Upper lobe of left lung (tissue), 6 donors: ENCODE measurements around the gene IL33. TPM values are rescaled to one million over a fixed set of nuclear protein-coding genes. Genes with fewer than 3 reads are reported as not detected.

Experiments used
- ATAC-seq, 2 donors: fragments of 200-7000 bp; cut with Tn5 transposase; one replicate each; pipeline ENCODE4 v1.9.1; 2022; ENCODE audit warnings: mild to moderate bottlenecking in 2 of 2, moderate library complexity in 2 of 2; ENCODE audit not compliant: low FRiP score in 2 of 2
- DNase-seq, 2 donors: peaks; one replicate each; pipeline ENCODE4 v3.0.0-alpha.2; 2019 to 2020
- H3K27ac ChIP-seq, 4 donors: fragments of 200-600 bp; sonication (generic); one replicate each; pipeline ENCODE4 v1.5.1; 2016 to 2019
- H3K27me3 ChIP-seq, 4 donors: fragments of 200-600 bp; sonication (generic); one replicate each; pipeline ENCODE4 v1.5.1; 2017 to 2019
- H3K36me3 ChIP-seq, 4 donors: fragments of 200-600 bp; sonication (generic); one replicate each; pipeline ENCODE4 v1.5.1; 2016 to 2019
- H3K4me1 ChIP-seq, 4 donors: fragments of 200-600 bp; sonication (generic); one replicate each; pipeline ENCODE4 v1.5.1; 2018 to 2019
- H3K4me3 ChIP-seq, 4 donors: fragments of 200-600 bp; sonication (generic); one replicate each; pipeline ENCODE4 v1.5.1; 2017 to 2019; ENCODE audit warnings: mild to moderate bottlenecking in 2 of 4, moderate library complexity in 1 of 4
- H3K9me3 ChIP-seq, 4 donors: fragments of 200-600 bp; sonication (generic); one replicate each; pipeline ENCODE4 v1.5.1; 2018 to 2019
- CTCF ChIP-seq, 6 experiments: fragments of 450-650 bp in 4 of 6; fragments of 200-600 bp in 2 of 6; sonication (generic) in 2 of 6; IDR thresholded peaks; one replicate each; pipeline ENCODE4 v1.5.1; 2016 to 2019; ENCODE audit warnings: antibody characterized with exemption in 6 of 6
- EP300 ChIP-seq, 4 donors: sonication (generic); formaldehyde crosslinking; IDR thresholded peaks; one replicate each; pipeline ENCODE4 v1.5.1; 2017; ENCODE audit warnings: antibody characterized with exemption in 4 of 4, control low read depth in 2 of 4
- POLR2A ChIP-seq, 4 donors: fragments of 450-650 bp; IDR thresholded peaks; one replicate each; pipeline ENCODE4 v1.5.1; 2016 to 2017; ENCODE audit warnings: antibody characterized with exemption in 4 of 4, mild to moderate bottlenecking in 2 of 4
- POLR2AphosphoS5 ChIP-seq, 2 donors: sonication (generic); formaldehyde crosslinking; IDR thresholded peaks; one replicate each; pipeline ENCODE4 v1.5.1; 2017; ENCODE audit warnings: antibody characterized with exemption in 2 of 2
- WGBS, 2 donors: methylation state at CpG; one replicate each; pipeline ENCODE4 v1.1.5; 2017 to 2018; 5-methylcytosine and 5-hydroxymethylcytosine counted together
- total RNA-seq, 6 donors: library from RNA; depleted of rRNA in 4 of 6; stranded (reverse); fragments of >200 nt in 4 of 6; gene quantifications; one replicate each; pipeline versions ENCODE4 v1.1.0 to v1.2.1, GENCODE V29; 2016 to 2021
- donor health status: DM: no; HTN: no; CAD: no; lungs with moderate emphysema.
- donor health status: DM: no; HTN: yes; CAD: no; lungs with severe emphysema.

The IL33 gene
- total RNA-seq, 6 donors from 2014 or later, result 4.2 to 60.6 (median 19.3) TPM

DNA sequence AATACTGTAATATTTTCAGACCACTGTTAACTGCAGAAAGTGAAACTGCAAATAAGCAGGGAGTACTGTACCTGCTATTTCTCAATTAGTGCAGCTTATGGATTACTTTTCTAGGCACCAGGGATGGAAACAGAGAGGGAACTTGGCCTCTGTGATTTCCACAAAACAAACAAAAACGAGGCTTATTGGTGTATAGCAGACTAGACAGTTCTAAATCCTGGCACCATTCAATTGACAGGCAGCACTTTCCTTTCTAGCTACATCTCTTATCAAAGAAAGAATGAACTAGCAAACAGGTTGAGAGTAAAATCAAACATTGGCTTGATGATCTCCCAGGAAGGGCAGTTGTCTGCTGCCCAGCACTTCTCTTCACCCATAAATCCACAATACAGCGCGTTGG, 16.0 kb upstream of the IL33 start:
- no peak for ATAC-seq
- Histone ChIP-seq H3K27me3 (no peaks in the 10 kb centered on the region), H3K27ac (peak overlapping the region in 1 of 4 donors; percentile 44), H3K4me1 (peaks cover 20 to 27% (median 23%) of the 10 kb centered on the region in 4 donors), H3K36me3 (no peaks in the 10 kb centered on the region), H3K4me3 (no peak overlapping the region), H3K9me3 (no peaks in the 10 kb centered on the region)
- no peak for DNase-seq
- WGBS, 2 donors, result 43 to 51% methylated on average over 3 of the region's 3 CpGs
- TF ChIP-seq EP300 (IDR thresholded peaks at IDR 0.05) (no peak), POLR2AphosphoS5 (IDR thresholded peaks at IDR 0.05) (no peak), CTCF (IDR thresholded peaks at IDR 0.05) (no peak), POLR2A (IDR thresholded peaks at IDR 0.05) (no peak)

DNA sequence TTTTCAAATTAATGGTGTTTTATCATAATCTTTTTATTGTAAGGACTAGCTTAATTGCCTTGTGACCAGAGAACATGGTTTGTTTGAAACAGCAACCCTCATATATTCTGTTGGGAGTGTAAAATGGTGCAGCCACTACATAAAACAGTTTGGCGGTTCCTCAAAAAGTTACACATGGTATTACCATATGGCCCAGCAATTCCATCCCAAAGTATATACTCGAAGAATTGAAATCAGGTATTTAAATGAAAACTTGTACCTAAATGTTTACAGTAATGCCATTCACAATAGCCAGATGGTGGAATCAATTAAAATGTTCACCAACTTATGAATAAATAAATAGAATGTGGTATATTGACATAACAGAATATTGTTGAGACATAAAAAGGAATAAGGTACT, 14.8 kb upstream of the IL33 start:
- no peak for TF ChIP-seq POLR2AphosphoS5 (IDR thresholded peaks at IDR 0.05)
- TF ChIP-seq CTCF (IDR thresholded peaks at IDR 0.05), result no peak
- no peak for TF ChIP-seq POLR2A (IDR thresholded peaks at IDR 0.05)
- TF ChIP-seq EP300 (IDR thresholded peaks at IDR 0.05), result no peak
- H3K4me3 ChIP-seq, result no peak overlapping the region
- no peaks in the 10 kb centered on the region for H3K27me3 ChIP-seq
- no peak for ATAC-seq
- no peak for DNase-seq
- no peak overlapping the region for H3K27ac ChIP-seq
- no peaks in the 10 kb centered on the region for H3K36me3 ChIP-seq
- H3K9me3 ChIP-seq, result no peaks in the 10 kb centered on the region
- peaks cover 20 to 27% (median 23%) of the 10 kb centered on the region in 4 donors for H3K4me1 ChIP-seq
- WGBS, 2 donors, result 89 to 100% methylated on average over 2 of the region's 2 CpGs

- no peak for ATAC-seq
- no peaks in the 10 kb centered on the region for H3K27me3 ChIP-seq
- 52 to 74% methylated on average over 2 of the region's 2 CpGs for WGBS, 2 donors
Observed at GRCh38 chr9:6209966-6210365, 5.6 kb upstream of the IL33 start.

GRCh38 chr9:6212722-6213375, 2.8 kb upstream of the IL33 start:
- Histone ChIP-seq H3K36me3 (no peaks in the 10 kb centered on the region), H3K27ac (no peak overlapping the region), H3K4me1 (peaks cover 0 to 5% (median 2%) of the 10 kb centered on the region in 4 donors), H3K4me3 (no peak overlapping the region), H3K9me3 (peaks cover 11 to 29% (median 19%) of the 10 kb centered on the region in 4 donors), H3K27me3 (no peaks in the 10 kb centered on the region)
- no peak for ATAC-seq
- TF ChIP-seq EP300 (IDR thresholded peaks at IDR 0.05), result no peak
- no peak for TF ChIP-seq CTCF (IDR thresholded peaks at IDR 0.05)
- TF ChIP-seq POLR2AphosphoS5 (IDR thresholded peaks at IDR 0.05), result no peak
- no peak for TF ChIP-seq POLR2A (IDR thresholded peaks at IDR 0.05)
- WGBS, 2 donors, result 87 to 93% methylated on average over 3 of the region's 3 CpGs
- DNase-seq, result no peak

More at GRCh38 chr9:6209966-6210365, 5.6 kb upstream of the IL33 start:
- Histone ChIP-seq H3K9me3 (peaks cover 11 to 29% (median 19%) of the 10 kb centered on the region in 4 donors), H3K27ac (no peak overlapping the region), H3K36me3 (no peaks in the 10 kb centered on the region), H3K4me3 (no peak overlapping the region), H3K4me1 (no peaks in the 10 kb centered on the region)
- TF ChIP-seq EP300 (IDR thresholded peaks at IDR 0.05) (no peak), POLR2AphosphoS5 (IDR thresholded peaks at IDR 0.05) (no peak), POLR2A (IDR thresholded peaks at IDR 0.05) (no peak), CTCF (IDR thresholded peaks at IDR 0.05) (no peak)
- no peak for DNase-seq

DNA sequence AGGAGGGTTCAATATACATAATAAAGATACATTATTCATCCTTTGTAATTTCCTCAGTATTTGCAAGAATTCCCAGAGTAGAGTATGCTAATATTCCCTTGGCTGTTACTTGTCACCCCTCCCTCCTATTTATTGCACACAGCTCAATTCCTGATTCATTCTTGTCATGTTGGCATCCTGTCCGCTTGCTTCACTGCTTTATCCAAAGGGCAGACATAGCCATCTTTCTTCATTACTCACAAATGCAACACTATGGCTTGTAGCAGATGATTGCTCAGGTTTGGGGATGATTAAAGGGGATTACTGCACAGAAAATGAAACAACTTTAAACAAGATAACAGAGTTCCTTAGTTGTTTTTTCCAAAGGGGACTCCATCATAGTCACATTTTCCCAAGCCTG, 1.2 kb upstream of the IL33 start:
- WGBS, 2 donors, result 73 to 90% methylated on average over 1 of the region's 1 CpG
- Histone ChIP-seq H3K4me3 (no peak overlapping the region), H3K4me1 (peaks cover 0 to 8% (median 3%) of the 10 kb centered on the region in 4 donors), H3K27ac (no peak overlapping the region), H3K27me3 (no peaks in the 10 kb centered on the region), H3K9me3 (peaks cover 2 to 16% (median 12%) of the 10 kb centered on the region in 4 donors), H3K36me3 (no peaks in the 10 kb centered on the region)
- no peak for TF ChIP-seq POLR2A (IDR thresholded peaks at IDR 0.05)
- TF ChIP-seq CTCF (IDR thresholded peaks at IDR 0.05), result no peak
- no peak for TF ChIP-seq POLR2AphosphoS5 (IDR thresholded peaks at IDR 0.05)
- TF ChIP-seq EP300 (IDR thresholded peaks at IDR 0.05), result no peak
- DNase-seq (no peak), ATAC-seq (peak in 1 of 2 donors; percentile 60)
